OCI-LY1 (cell line): ENCODE measurements around the gene CIZ1.
"Not testable (repeated sequence)": the region's sequence is repeated elsewhere in the genome, so short reads cannot be mapped to it uniquely, and the experiment has no call there.

Experiments
- H2AFZ ChIP-seq: fragments of 200-600 bp; sonication (generic), shearing (Covaris generic); 2 replicates; pipeline ENCODE4 v1.6.0; 2014; ENCODE audit warnings: antibody characterized with exemption, mild to moderate bottlenecking, low read length
- H3F3A ChIP-seq: fragments of 200-600 bp; sonication (generic), shearing (Covaris generic); 2 replicates; pipeline ENCODE4 v1.6.0; 2014; ENCODE audit warnings: mild to moderate bottlenecking, antibody characterized with exemption, low read length, moderate library complexity; ENCODE audit not compliant: insufficient read depth
- H3K27ac ChIP-seq: fragments of 200-600 bp; sonication (generic); 2 replicates; pipeline ENCODE4 v1.5.1; 2014; ENCODE audit warnings: low read length, mixed run types, mild to moderate bottlenecking, low read depth; ENCODE audit not compliant: poor library complexity, severe bottlenecking
- H3K27me3 ChIP-seq: fragments of 200-600 bp; sonication (generic); 2 replicates; pipeline ENCODE4 v1.6.0; 2014; ENCODE audit warnings: antibody characterized with exemption, mild to moderate bottlenecking, low read length, moderate library complexity; ENCODE audit not compliant: insufficient read depth
- H3K36me3 ChIP-seq: fragments of 200-600 bp; sonication (generic); 2 replicates; pipeline ENCODE4 v1.6.1; 2014; ENCODE audit warnings: mild to moderate bottlenecking, antibody characterized with exemption, low read length, moderate library complexity, mixed read lengths; ENCODE audit not compliant: insufficient read depth
- H3K4me1 ChIP-seq: fragments of 200-600 bp; sonication (generic); 2 replicates; pipeline ENCODE4 v1.5.1; 2014; ENCODE audit warnings: mild to moderate bottlenecking, low read length, moderate library complexity; ENCODE audit not compliant: insufficient read depth, severe bottlenecking
- H3K4me2 ChIP-seq: fragments of 200-600 bp; sonication (generic), shearing (Covaris generic); 2 replicates; pipeline ENCODE4 v1.6.1; 2014; ENCODE audit warnings: low read length
- H3K4me3 ChIP-seq: fragments of 200-600 bp; sonication (generic); 2 replicates; pipeline ENCODE4 v1.5.1; 2014; ENCODE audit warnings: low read length, low read depth, mild to moderate bottlenecking, mixed read lengths; ENCODE audit not compliant: poor library complexity, severe bottlenecking
- H3K79me2 ChIP-seq: fragments of 200-600 bp; shearing (Covaris generic); 2 replicates; pipeline ENCODE4 v1.6.1; 2016; ENCODE audit warnings: mixed run types, low read length, mixed read lengths; ENCODE audit not compliant: insufficient read depth
- H3K9ac ChIP-seq: fragments of 200-600 bp; sonication (generic), shearing (Covaris generic); 2 replicates; pipeline ENCODE4 v1.6.1; 2014; ENCODE audit warnings: mild to moderate bottlenecking, low read length, mixed read lengths
- H3K9me2 ChIP-seq: fragments of 200-600 bp; sonication (generic), shearing (Covaris generic); 2 replicates; pipeline ENCODE4 v1.6.1; 2014; ENCODE audit warnings: low read depth, mild to moderate bottlenecking, low read length, mixed read lengths
- H3K9me3 ChIP-seq: fragments of 200-600 bp; shearing (Covaris generic); 2 replicates; pipeline ENCODE4 v1.6.1; 2014; ENCODE audit warnings: low read length, mixed read lengths
- H4K20me1 ChIP-seq: fragments of 200-600 bp; sonication (generic), shearing (Covaris generic); 2 replicates; pipeline ENCODE4 v1.6.0; 2016; ENCODE audit warnings: mild to moderate bottlenecking, low read length; ENCODE audit not compliant: insufficient read depth
- EZH2 ChIP-seq: fragments of 200-600 bp; sonication (generic), shearing (Covaris generic); IDR thresholded peaks from 2 replicates; pipeline ENCODE4 v1.8.0; 2017; ENCODE audit warnings: borderline replicate concordance, mixed run types, mild to moderate bottlenecking, antibody characterized with exemption, low read length, moderate library complexity, mixed read lengths
- TF ChIP-seq, protein P1 (sequence below): fragments of 200-600 bp; sonication (generic), shearing (Covaris generic); IDR thresholded peaks from 2 replicates; pipeline ENCODE4 v1.5.1; 2017; ENCODE audit warnings: mild to moderate bottlenecking, antibody characterized with exemption, low read length, moderate library complexity, mixed read lengths

Gene CIZ1

DNA sequence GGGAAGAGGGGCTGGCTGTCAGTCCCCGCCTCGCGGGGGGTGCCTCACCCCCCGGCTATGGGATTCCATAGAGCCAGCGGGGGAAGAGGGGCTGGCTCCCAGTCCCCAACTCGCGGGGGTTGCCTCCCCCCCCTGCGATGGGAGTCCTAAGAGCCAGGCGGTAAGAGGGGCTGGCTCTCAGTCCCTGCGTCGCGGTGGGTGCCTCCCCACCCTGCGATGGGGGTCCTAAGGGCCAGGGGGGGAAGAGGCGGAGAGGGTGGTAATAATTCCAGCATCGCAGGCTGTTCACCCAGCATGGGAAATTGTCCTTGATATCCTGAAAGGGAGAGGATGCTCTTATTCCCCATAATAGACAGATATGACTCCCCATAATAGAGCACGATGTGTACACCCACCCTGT lies 51.8 kb downstream of the CIZ1 start:
- TF ChIP-seq EZH2, result no peak
- TF ChIP-seq, protein P1, sequence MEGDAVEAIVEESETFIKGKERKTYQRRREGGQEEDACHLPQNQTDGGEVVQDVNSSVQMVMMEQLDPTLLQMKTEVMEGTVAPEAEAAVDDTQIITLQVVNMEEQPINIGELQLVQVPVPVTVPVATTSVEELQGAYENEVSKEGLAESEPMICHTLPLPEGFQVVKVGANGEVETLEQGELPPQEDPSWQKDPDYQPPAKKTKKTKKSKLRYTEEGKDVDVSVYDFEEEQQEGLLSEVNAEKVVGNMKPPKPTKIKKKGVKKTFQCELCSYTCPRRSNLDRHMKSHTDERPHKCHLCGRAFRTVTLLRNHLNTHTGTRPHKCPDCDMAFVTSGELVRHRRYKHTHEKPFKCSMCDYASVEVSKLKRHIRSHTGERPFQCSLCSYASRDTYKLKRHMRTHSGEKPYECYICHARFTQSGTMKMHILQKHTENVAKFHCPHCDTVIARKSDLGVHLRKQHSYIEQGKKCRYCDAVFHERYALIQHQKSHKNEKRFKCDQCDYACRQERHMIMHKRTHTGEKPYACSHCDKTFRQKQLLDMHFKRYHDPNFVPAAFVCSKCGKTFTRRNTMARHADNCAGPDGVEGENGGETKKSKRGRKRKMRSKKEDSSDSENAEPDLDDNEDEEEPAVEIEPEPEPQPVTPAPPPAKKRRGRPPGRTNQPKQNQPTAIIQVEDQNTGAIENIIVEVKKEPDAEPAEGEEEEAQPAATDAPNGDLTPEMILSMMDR, result no peak
- no peaks in the 10 kb centered on the region for H3K27me3 ChIP-seq
- H3K4me2 ChIP-seq, result no peak overlapping the region
- no peaks in the 10 kb centered on the region for H3K9me3 ChIP-seq
- H3K4me3 ChIP-seq, result no peak overlapping the region
- H2AFZ ChIP-seq, result no peak overlapping the region
- H3K4me1 ChIP-seq, result no peaks in the 10 kb centered on the region
- H3K79me2 ChIP-seq, result no peaks in the 10 kb centered on the region
- H3K9ac ChIP-seq, result no peak overlapping the region
- no peaks in the 10 kb centered on the region for H3F3A ChIP-seq
- no peak overlapping the region for H3K27ac ChIP-seq
- H4K20me1 ChIP-seq, result no peaks in the 10 kb centered on the region
- H3K9me2 ChIP-seq, result no peaks in the 10 kb centered on the region
- no peaks in the 10 kb centered on the region for H3K36me3 ChIP-seq

DNA sequence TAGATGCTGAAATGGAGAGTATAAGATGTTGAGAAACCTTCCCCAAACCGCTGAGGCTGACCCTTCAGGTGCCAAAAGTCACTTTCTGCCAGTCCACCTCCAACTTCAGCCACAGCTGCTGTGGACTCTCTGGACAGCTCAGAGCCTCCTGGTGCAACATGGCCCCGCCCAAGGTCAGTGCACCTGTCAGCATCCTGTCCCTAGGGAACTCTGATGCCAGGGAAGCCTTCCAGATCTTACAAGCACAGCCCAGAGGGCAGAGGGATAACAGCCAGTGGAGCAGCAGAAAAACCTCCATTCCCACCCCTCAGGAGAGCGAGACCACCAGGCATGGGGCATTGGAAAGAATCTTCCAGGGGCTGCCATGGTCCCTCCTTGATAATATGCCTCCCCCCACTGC lies 53.4 kb downstream of the CIZ1 start:
- Histone ChIP-seq H3K9ac (no peak overlapping the region), H3K9me2 (no peaks in the 10 kb centered on the region), H3K27ac (no peak overlapping the region), H3K9me3 (no peaks in the 10 kb centered on the region), H3K36me3 (no peaks in the 10 kb centered on the region), H3K79me2 (no peaks in the 10 kb centered on the region), H2AFZ (no peak overlapping the region), H4K20me1 (no peaks in the 10 kb centered on the region), H3K27me3 (no peaks in the 10 kb centered on the region), H3F3A (no peaks in the 10 kb centered on the region), H3K4me1 (no peaks in the 10 kb centered on the region), H3K4me2 (no peak overlapping the region), H3K4me3 (no peak overlapping the region)
- TF ChIP-seq, protein P1, result no peak
- TF ChIP-seq EZH2, result no peak

DNA sequence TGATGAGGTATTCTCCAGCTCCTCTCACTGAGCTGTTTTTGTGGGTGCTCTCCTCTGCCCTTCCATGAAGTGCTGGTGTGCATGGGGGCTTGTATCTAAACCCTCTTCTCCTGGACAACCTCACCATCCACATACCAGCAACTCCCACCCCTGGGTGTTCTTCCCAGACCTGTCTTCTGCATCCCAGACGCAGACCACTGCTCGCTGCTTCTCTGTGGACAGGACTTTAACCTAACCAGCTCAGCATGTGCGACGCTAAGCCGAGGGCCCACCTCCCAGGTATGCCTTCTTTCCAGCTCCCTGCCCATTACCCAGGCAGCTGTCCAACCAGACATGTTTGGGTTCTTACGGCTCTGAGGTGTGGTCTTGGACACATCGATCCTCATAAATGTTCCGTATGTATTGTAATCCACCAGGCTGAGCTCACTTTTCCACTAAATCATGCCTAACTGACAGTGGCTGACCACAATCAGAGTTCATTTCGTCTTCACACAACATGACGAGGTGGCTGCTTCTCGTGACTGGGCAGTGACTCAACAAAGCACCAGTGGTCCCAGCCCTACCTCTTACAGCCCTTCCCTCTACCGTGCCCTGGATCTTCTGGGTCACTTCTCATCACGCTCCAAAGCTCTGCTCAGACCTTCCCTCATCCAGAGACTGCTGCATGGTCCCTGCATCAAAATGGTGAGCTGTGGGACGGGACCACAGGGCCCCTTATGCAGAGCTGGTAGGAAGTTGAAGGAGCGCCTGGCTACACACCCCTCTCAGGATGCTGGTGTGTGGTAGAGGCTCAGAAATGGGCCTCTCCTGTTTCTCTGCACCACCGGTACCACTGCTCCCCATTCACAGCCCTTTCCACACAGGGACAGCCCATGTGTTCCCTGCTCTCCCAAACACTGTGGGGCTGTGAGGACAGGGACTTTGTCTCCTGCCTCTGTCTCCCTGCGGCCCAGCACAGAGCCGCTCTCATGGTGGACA lies 54.3 kb downstream of the CIZ1 start:
- no peak for TF ChIP-seq EZH2
- TF ChIP-seq, protein P1, result no peak
- Histone ChIP-seq H2AFZ (no peak overlapping the region), H4K20me1 (no peaks in the 10 kb centered on the region), H3K4me1 (no peaks in the 10 kb centered on the region), H3F3A (no peaks in the 10 kb centered on the region), H3K9me3 (no peaks in the 10 kb centered on the region), H3K9me2 (no peaks in the 10 kb centered on the region), H3K9ac (no peak overlapping the region), H3K4me3 (no peak overlapping the region), H3K36me3 (no peaks in the 10 kb centered on the region), H3K4me2 (no peak overlapping the region), H3K79me2 (no peaks in the 10 kb centered on the region), H3K27me3 (no peaks in the 10 kb centered on the region), H3K27ac (no peak overlapping the region)

DNA sequence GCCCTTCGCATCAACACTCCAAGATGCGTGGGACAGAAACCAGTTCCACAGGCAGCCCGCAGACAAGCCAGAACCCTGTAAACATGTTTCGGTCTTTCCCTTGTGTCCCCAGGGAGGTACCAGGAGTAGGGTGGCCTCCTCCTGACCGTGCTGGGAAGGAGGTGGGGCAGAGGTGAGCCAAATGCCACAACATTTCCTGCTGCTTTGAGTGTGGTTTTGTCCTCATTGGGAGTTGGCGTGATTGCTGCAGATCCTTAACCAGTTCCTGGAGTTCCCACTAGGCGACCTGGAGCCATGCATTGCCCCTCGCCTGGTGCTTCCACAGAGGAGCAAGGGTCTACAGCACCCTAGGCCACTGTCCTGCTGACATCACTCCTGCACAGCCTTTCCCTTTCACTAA lies 55.8 kb downstream of the CIZ1 start:
- H3K9ac ChIP-seq, H3K79me2 ChIP-seq, H4K20me1 ChIP-seq, H3K27ac ChIP-seq, H3K27me3 ChIP-seq, H2AFZ ChIP-seq, H3K9me2 ChIP-seq, H3F3A ChIP-seq, H3K36me3 ChIP-seq, H3K9me3 ChIP-seq, H3K4me1 ChIP-seq, H3K4me2 ChIP-seq, H3K4me3 ChIP-seq: not testable (repeated sequence)

DNA sequence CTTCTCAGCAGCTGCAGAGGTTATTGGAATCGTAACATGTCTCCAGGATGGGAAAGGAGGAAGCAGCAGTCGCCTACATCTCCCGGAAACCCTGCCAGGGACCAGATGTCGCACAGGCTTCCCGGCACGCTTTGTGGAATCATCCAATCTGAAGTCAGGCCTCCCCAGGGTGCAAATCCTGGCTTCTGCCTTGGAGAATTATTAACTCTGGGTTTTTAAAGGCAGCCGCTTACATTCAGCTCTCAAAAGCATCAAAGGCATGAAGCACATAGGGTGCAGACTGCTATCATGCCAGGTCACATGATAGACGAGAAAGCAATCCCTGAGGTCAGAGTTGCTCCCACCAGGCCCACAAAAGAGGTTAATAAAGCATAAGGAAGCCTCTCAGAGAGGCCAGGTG lies 59.2 kb downstream of the CIZ1 start:
- not testable (repeated sequence) for H3K4me1 ChIP-seq, H3F3A ChIP-seq, H3K9me2 ChIP-seq, H3K9me3 ChIP-seq, H3K27ac ChIP-seq, H3K4me3 ChIP-seq, H3K36me3 ChIP-seq, H3K27me3 ChIP-seq, H3K9ac ChIP-seq, H2AFZ ChIP-seq, H4K20me1 ChIP-seq, H3K4me2 ChIP-seq, H3K79me2 ChIP-seq
